CD8-positive, alpha-beta memory T cell (primary cell): Measurements from ENCODE around the gene CLTCL1. TPM values are rescaled to one million over a fixed set of nuclear protein-coding genes. Genes with fewer than 3 reads are reported as not detected.
"Not testable (repeated sequence)": the region's sequence is repeated elsewhere in the genome, so short reads cannot be mapped to it uniquely, and the experiment has no call there.

Experiments used
- CTCF ChIA-PET: fragments of 350-600 bp; sonication (Branson Sonifier 250); formaldehyde crosslinking; loops from one replicate; lab custom pipeline; 2021; ENCODE audit warnings: antibody characterized with exemption; lab: Charles Lee
- POLR2A ChIA-PET: fragments of 350-600 bp; sonication (Branson Sonifier 250); formaldehyde crosslinking; loops from one replicate; lab custom pipeline; 2021; ENCODE audit warnings: antibody characterized with exemption; lab: Charles Lee
- DNase-seq, 5 donors: peaks; one replicate each; pipeline versions ENCODE4 v3.0.0 to v3.0.0-alpha.2; 2020 to 2022; ENCODE audit warnings: mixed read lengths in 1 of 5
- H3K27ac ChIP-seq: one replicate; pipeline ENCODE4 v1.7.0; 2013; ENCODE audit warnings: low read depth, mild to moderate bottlenecking, low read length, moderate library complexity
- H3K27me3 ChIP-seq: 2 replicates; pipeline ENCODE4 v1.7.0; 2013; ENCODE audit warnings: low read length, mild to moderate bottlenecking; ENCODE audit not compliant: insufficient read depth, poor library complexity, severe bottlenecking
- H3K36me3 ChIP-seq: 2 replicates; pipeline ENCODE4 v1.7.0; 2013; ENCODE audit warnings: mild to moderate bottlenecking, low read length, moderate library complexity; ENCODE audit not compliant: insufficient read depth
- H3K4me1 ChIP-seq: 2 replicates; pipeline ENCODE4 v1.7.0; 2013; ENCODE audit warnings: mild to moderate bottlenecking, low read length, moderate library complexity; ENCODE audit not compliant: insufficient read depth
- H3K4me3 ChIP-seq: 2 replicates; pipeline ENCODE4 v1.7.0; 2013; ENCODE audit warnings: mild to moderate bottlenecking, low read length
- H3K9me3 ChIP-seq: 2 replicates; pipeline ENCODE4 v1.7.0; 2013; ENCODE audit warnings: mild to moderate bottlenecking, low read length
- H3K27ac Mint-ChIP-seq, 8 donors: one replicate each; pipeline ENCODE4 v1.8.0; 2020 to 2021; ENCODE audit warnings: mixed read lengths in 8 of 8, mild to moderate bottlenecking in 6 of 8, inconsistent platforms in 3 of 8, moderate library complexity in 3 of 8
- H3K27me3 Mint-ChIP-seq, 2 donors: one replicate each; pipeline ENCODE4 v1.8.0; 2020 to 2021; ENCODE audit warnings: mixed read lengths in 2 of 2, mild to moderate bottlenecking in 1 of 2, moderate library complexity in 1 of 2
- H3K36me3 Mint-ChIP-seq, 3 donors: one replicate each; pipeline ENCODE4 v1.8.0; 2020 to 2021; ENCODE audit warnings: mixed read lengths in 3 of 3, inconsistent platforms in 1 of 3, mild to moderate bottlenecking in 1 of 3
- H3K4me1 Mint-ChIP-seq, 3 donors: one replicate each; pipeline ENCODE4 v1.8.0; 2020 to 2021; ENCODE audit warnings: mixed read lengths in 3 of 3, inconsistent platforms in 1 of 3, mild to moderate bottlenecking in 1 of 3
- H3K4me3 Mint-ChIP-seq, 7 donors: one replicate each; pipeline ENCODE4 v1.8.0; 2020 to 2021; ENCODE audit warnings: mixed read lengths in 7 of 7, mild to moderate bottlenecking in 6 of 7, moderate library complexity in 4 of 7, inconsistent platforms in 2 of 7
- H3K9me3 Mint-ChIP-seq, 5 donors: one replicate each; pipeline ENCODE4 v1.8.0; 2020 to 2022; ENCODE audit warnings: mixed read lengths in 5 of 5, mild to moderate bottlenecking in 3 of 5, moderate library complexity in 2 of 5, inconsistent platforms in 1 of 5
- polyA plus RNA-seq: library from polyadenylated mRNA; unstranded; fragments of 300-500 nt; fragmentation: Illumina TruSeq; gene quantifications from one replicate; pipeline ENCODE4 v1.2.3, GENCODE V29; 2021
- total RNA-seq, 2 experiments: library from RNA; stranded (reverse); gene quantifications; one replicate each; pipeline ENCODE4 v1.2.3, GENCODE V29; 2021

The CLTCL1 gene
- total and polyA plus RNA-seq, 3 experiments from 2014 or later = 0.51 to 0.88 (median 0.58) TPM

DNA sequence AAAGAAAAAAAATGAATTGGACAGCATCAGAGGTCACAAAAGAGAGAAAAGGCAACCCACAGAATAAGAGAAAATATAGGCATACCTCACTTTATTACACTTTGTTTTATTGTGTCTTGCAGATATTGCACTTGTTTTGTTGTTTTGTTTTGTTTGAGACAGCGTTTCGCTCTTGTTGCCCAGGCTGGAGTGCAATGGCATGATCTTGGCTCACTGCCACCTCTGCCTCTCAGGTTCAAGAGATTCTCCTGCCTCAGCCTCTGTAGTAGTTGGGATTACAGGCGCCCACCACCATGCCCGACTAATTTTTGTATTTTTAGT is 32.6 kb downstream of the CLTCL1 start:
- H3K27me3 Mint-ChIP-seq, CTCF ChIA-PET, DNase-seq, H3K4me3 ChIP-seq, POLR2A ChIA-PET, H3K36me3 ChIP-seq, H3K9me3 ChIP-seq, H3K9me3 Mint-ChIP-seq, H3K27me3 ChIP-seq, H3K4me1 ChIP-seq, H3K27ac ChIP-seq: not testable (repeated sequence)
- Mint-ChIP-seq H3K4me1 (peaks cover 9 to 20% (median 15%) of the 10 kb centered on the region in 3 donors), H3K4me3 (peak overlapping the region in 1 of 7 donors; percentile 32), H3K27ac (peak overlapping the region in 1 of 8 donors; percentile 65), H3K36me3 (peaks cover 0 to 19% (median 4%) of the 10 kb centered on the region in 3 donors)

DNA sequence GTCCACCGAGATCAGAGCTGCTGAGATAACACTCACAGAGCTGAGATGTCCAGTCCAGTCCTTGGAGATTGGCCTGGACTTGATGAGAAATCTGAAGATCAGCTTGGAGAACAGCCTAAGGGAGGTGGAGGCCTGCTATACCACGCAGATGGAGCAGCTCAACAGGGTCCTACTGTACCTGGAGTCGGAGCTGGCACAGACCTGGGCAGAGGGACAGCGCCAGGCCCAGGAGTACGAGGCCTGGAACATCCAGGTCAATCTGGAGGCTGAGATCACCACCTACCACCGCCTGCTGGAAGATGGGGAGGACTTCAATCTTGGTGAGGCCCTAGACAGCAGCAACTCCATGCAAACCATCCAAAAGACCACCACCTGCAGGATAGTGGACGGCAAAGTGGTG is 33.1 kb downstream of the CLTCL1 start:
- H3K36me3 Mint-ChIP-seq = peaks cover 0 to 19% (median 5%) of the 10 kb centered on the region in 3 donors
- peaks cover 9 to 20% (median 15%) of the 10 kb centered on the region in 3 donors for H3K4me1 Mint-ChIP-seq
- no peak overlapping the region for H3K4me3 ChIP-seq
- no peaks in the 10 kb centered on the region for H3K27me3 ChIP-seq
- POLR2A ChIA-PET = no interaction called here
- no peaks in the 10 kb centered on the region for H3K27me3 Mint-ChIP-seq
- no peaks in the 10 kb centered on the region for H3K9me3 ChIP-seq
- peak overlapping the region in 1 of 8 donors; percentile 65 for H3K27ac Mint-ChIP-seq
- DNase-seq = no peak
- no peak overlapping the region for H3K27ac ChIP-seq
- H3K36me3 ChIP-seq = no peaks in the 10 kb centered on the region
- CTCF ChIA-PET = no interaction called here
- H3K4me1 ChIP-seq = no peaks in the 10 kb centered on the region
- no peak overlapping the region for H3K4me3 Mint-ChIP-seq
- no peaks in the 10 kb centered on the region for H3K9me3 Mint-ChIP-seq

DNA sequence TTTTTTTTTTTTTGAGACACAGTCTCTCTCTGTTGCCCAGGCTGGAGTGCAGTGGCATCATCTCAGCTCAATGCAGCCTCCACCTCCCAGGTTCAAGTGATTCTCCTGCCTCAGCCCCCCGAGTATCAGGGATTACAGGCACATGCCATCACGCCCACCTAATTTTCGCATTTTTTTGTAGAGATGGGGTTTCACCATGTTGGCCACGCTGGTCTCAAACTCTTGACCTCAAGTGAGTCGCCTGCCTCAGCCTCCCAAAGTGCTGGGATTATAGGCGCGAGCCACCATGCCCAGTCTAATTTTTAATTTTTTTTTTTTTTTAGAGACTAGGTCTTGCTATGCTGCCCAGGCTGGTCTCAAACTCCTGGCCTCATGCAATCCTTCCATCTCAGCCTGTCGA is 35.2 kb downstream of the CLTCL1 start:
- peaks cover 9 to 20% (median 15%) of the 10 kb centered on the region in 3 donors for H3K4me1 Mint-ChIP-seq
- H3K27ac ChIP-seq, H3K9me3 Mint-ChIP-seq, DNase-seq, H3K4me3 Mint-ChIP-seq, H3K4me3 ChIP-seq, H3K27me3 ChIP-seq, CTCF ChIA-PET, H3K27ac Mint-ChIP-seq, H3K9me3 ChIP-seq, POLR2A ChIA-PET, H3K4me1 ChIP-seq, H3K27me3 Mint-ChIP-seq, H3K36me3 ChIP-seq: not testable (repeated sequence)
- peaks cover 0 to 19% (median 6%) of the 10 kb centered on the region in 3 donors for H3K36me3 Mint-ChIP-seq

DNA sequence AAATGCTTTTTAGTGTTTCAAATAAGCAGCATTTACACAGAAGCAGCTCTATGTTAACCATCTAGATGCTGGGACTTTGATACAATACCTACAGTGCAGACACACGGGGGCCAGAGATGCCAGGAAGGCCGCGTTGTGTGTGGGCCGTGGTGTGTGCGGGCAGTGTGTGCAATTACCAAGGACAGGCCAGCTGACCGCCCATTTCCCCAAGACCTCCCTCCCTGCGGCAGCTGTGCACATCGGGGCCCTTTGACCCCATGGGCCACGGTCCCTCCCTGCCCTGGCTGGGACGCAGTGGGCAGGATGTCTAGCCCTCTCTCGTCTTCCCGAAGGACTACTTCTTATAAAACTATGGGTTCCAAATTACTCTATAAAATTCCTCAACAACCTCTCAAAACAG is 38.4 kb downstream of the CLTCL1 start:
- Histone ChIP-seq H3K4me3 (no peak overlapping the region), H3K27me3 (no peaks in the 10 kb centered on the region), H3K27ac (no peak overlapping the region), H3K4me1 (no peaks in the 10 kb centered on the region), H3K36me3 (no peaks in the 10 kb centered on the region), H3K9me3 (no peaks in the 10 kb centered on the region)
- no peaks in the 10 kb centered on the region for H3K4me1 Mint-ChIP-seq
- no peaks in the 10 kb centered on the region for H3K9me3 Mint-ChIP-seq
- DNase-seq = no peak
- H3K36me3 Mint-ChIP-seq = peaks cover 0 to 5% (median 1%) of the 10 kb centered on the region in 3 donors
- H3K27ac Mint-ChIP-seq = no peak overlapping the region
- CTCF ChIA-PET = no interaction called here
- POLR2A ChIA-PET = no interaction called here
- H3K27me3 Mint-ChIP-seq = peaks cover 0 to 9% of the 10 kb centered on the region in 2 donors
- no peak overlapping the region for H3K4me3 Mint-ChIP-seq

DNA sequence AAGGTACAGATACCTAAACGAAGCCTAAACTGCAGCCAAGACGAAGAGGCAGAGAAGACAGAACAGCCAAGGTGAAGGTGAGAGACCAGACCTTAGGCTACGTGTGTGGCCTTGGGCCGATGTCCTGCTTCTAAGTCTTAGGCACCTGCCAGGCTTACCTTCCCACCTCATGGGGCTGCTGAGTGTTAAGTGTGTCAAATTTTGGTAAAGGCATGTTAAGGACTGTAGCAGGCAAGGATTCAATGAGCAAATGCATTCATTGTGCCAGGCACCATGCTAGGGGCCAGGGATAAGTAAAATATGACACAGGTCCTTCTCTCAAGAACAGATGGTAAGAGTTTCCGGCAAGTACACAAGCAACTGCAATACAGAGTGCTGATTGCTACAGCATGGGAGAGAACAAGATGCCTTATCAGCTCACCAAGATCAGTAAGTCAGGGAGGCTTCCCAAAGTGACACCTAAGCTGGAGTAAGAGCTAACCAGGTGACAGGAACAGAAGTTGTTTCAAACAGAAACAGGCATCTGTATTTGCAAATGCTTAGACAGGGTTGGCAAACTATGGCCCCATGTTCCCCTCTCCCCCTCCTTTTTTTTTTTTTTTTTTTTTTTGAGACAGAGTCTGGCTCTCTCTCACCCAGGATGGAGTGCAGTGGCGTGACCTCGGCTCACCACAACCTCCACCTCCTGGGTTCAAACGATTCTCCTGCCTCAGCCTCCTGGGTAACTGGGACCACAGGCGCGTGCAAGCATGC is 46.7 kb downstream of the CLTCL1 start:
- no peaks in the 10 kb centered on the region for H3K27me3 ChIP-seq
- DNase-seq = no peak
- no peaks in the 10 kb centered on the region for H3K9me3 ChIP-seq
- CTCF ChIA-PET = no interaction called here
- no peaks in the 10 kb centered on the region for H3K4me1 ChIP-seq
- POLR2A ChIA-PET = no interaction called here
- Mint-ChIP-seq H3K27me3 (peaks cover 6 to 7% of the 10 kb centered on the region in 2 donors), H3K27ac (peak overlapping the region in 1 of 8 donors; percentile 33), H3K4me3 (no peak overlapping the region), H3K36me3 (no peaks in the 10 kb centered on the region), H3K9me3 (no peaks in the 10 kb centered on the region), H3K4me1 (no peaks in the 10 kb centered on the region)
- no peak overlapping the region for H3K4me3 ChIP-seq
- H3K27ac ChIP-seq = no peak overlapping the region
- H3K36me3 ChIP-seq = no peaks in the 10 kb centered on the region

DNA sequence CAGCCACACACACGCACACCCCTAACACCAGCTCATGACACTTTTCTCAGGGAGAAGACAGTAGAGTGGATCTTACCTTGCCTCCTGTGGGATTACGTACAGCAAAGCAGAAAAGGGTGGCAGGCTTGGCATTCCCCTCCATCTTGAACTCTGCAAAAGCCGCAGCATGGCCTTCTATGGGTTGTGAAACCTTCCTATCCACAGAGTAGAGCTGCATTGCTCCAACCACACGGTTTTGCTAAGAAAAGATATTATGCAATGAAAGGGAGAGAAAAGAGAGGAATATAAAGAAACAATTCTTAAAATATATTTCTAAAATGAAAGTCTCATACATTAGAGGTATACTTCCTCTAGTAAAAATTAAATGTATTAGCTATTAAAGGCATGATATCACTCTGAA is 48.8 kb downstream of the CLTCL1 start:
- H3K4me3 ChIP-seq = no peak overlapping the region
- Mint-ChIP-seq H3K4me1 (no peaks in the 10 kb centered on the region), H3K27ac (no peak overlapping the region), H3K36me3 (no peaks in the 10 kb centered on the region), H3K27me3 (peaks cover 6 to 7% of the 10 kb centered on the region in 2 donors), H3K4me3 (no peak overlapping the region), H3K9me3 (no peaks in the 10 kb centered on the region)
- no peaks in the 10 kb centered on the region for H3K4me1 ChIP-seq
- DNase-seq = no peak
- no peaks in the 10 kb centered on the region for H3K9me3 ChIP-seq
- ChIA-PET CTCF (no interaction called here), POLR2A (no interaction called here)
- no peak overlapping the region for H3K27ac ChIP-seq
- no peaks in the 10 kb centered on the region for H3K36me3 ChIP-seq
- H3K27me3 ChIP-seq = no peaks in the 10 kb centered on the region

DNA sequence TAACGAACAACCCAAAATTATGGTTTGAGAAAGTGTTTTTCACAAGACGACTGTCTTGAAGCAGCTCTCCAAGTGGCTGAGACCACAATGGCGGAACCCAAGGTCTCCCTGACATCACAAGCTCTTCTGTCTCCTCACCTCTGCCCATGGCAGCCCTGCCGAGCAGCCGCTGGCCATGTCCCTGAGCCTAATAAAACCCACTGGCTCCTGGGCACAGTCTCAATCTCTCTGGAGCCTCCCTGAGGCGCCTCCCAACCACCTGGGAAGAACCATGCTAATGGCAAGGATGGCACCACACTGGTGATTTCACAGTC is 50.0 kb downstream of the CLTCL1 start:
- Mint-ChIP-seq H3K27me3 (peaks cover 6 to 7% of the 10 kb centered on the region in 2 donors), H3K4me3 (no peak overlapping the region), H3K36me3 (no peaks in the 10 kb centered on the region), H3K9me3 (no peaks in the 10 kb centered on the region), H3K4me1 (no peaks in the 10 kb centered on the region), H3K27ac (no peak overlapping the region)
- Histone ChIP-seq H3K9me3 (no peaks in the 10 kb centered on the region), H3K36me3 (no peaks in the 10 kb centered on the region), H3K27me3 (no peaks in the 10 kb centered on the region), H3K4me1 (no peaks in the 10 kb centered on the region), H3K4me3 (no peak overlapping the region), H3K27ac (no peak overlapping the region)
- ChIA-PET CTCF (no interaction called here), POLR2A (no interaction called here)
- DNase-seq = no peak

DNA sequence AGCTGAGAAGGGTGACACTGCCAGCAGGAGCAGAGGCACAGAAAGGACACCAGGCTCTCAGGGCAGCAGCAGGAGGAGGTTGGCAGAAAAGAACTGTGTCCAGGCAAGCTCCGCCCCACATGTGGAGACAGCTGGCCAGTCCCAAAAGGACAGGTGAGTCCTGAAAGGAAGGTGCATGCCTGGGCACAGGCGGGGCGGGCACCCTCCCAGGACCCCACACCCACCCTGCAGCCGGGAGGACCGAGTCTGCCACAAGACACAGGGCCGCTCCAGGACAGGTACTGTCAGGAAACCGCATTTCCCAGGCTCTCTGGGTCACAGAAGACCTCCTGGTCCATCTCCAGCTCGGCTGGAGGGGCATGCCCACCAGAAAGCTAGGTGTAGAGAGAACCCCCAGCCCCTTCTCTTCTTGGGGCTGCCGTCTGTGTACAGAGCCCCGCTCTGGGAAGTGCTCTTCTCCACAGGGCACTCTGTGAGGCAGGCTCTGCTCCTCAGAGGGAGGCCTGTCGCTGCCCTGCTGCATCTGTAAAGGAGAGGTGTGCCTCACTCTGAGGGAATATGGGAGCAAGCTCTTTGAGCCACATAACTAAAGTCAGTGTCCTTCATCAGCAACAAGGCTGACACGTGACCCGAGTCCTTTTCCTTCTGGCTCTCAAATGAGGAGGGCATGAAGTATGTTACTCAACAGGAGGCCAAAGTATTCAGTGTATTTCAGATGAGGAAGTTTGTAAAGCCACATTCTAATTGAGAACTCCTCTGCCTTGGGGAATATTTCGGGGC is 50.5 kb downstream of the CLTCL1 start:
- peak overlapping the region in 1 of 8 donors; percentile 54 for H3K27ac Mint-ChIP-seq
- POLR2A ChIA-PET = no interaction called here
- no peak overlapping the region for H3K4me3 Mint-ChIP-seq
- CTCF ChIA-PET = no interaction called here
- H3K4me1 ChIP-seq = no peaks in the 10 kb centered on the region
- H3K27me3 ChIP-seq = no peaks in the 10 kb centered on the region
- no peak for DNase-seq
- no peak overlapping the region for H3K27ac ChIP-seq
- no peaks in the 10 kb centered on the region for H3K36me3 Mint-ChIP-seq
- no peaks in the 10 kb centered on the region for H3K4me1 Mint-ChIP-seq
- no peaks in the 10 kb centered on the region for H3K9me3 Mint-ChIP-seq
- H3K36me3 ChIP-seq = no peaks in the 10 kb centered on the region
- no peaks in the 10 kb centered on the region for H3K9me3 ChIP-seq
- peaks cover 6 to 7% of the 10 kb centered on the region in 2 donors for H3K27me3 Mint-ChIP-seq
- no peak overlapping the region for H3K4me3 ChIP-seq
